Testis (tissue), 3 donors: ENCODE data around the gene ST7. TPM values are rescaled to one million over a fixed set of nuclear protein-coding genes. Genes with fewer than 3 reads are reported as not detected.

ENCODE experiments used
- DNase-seq: peaks from one replicate; pipeline ENCODE4 v3.0.0-alpha.2; 2019
- H3K27ac ChIP-seq, 2 donors: fragments of 200-600 bp; sonication (generic); one replicate each; pipeline ENCODE4 v1.5.1; 2019
- H3K27me3 ChIP-seq: fragments of 200-600 bp; sonication (generic); one replicate; pipeline ENCODE4 v1.5.1; 2019
- H3K36me3 ChIP-seq: fragments of 200-600 bp; sonication (generic); one replicate; pipeline ENCODE4 v1.5.1; 2017; ENCODE audit warnings: low read depth; ENCODE audit errors: missing control alignments
- H3K4me1 ChIP-seq: fragments of 200-600 bp; sonication (generic); one replicate; pipeline ENCODE4 v1.5.1; 2019
- H3K4me3 ChIP-seq, 2 donors: fragments of 200-600 bp; sonication (generic); one replicate each; pipeline ENCODE4 v1.5.1; 2017 to 2019
- H3K9me3 ChIP-seq: fragments of 200-600 bp; sonication (generic); one replicate; pipeline ENCODE4 v1.5.1; 2017
- POLR2A ChIP-seq: fragments of 450-650 bp; IDR thresholded peaks from one replicate; pipeline ENCODE4 v1.6.1; 2017; ENCODE audit warnings: antibody characterized with exemption, mild to moderate bottlenecking, moderate library complexity
- WGBS, 2 donors: methylation state at CpG; one replicate each; pipeline ENCODE4 v1.1.5; 2018; 5-methylcytosine and 5-hydroxymethylcytosine counted together
- intact Hi-C: fragments of 100-400 bp; cut with DNase I; formaldehyde crosslinking; loops from one replicate; pipeline ENCODE4 v1.15.1; 2023; ENCODE audit warnings: low total_unique reads
- polyA plus RNA-seq: library from polyadenylated mRNA; stranded (reverse); fragments of 350-450 nt; fragmentation: Illumina TruSeq; extraction: RNeasy Lipid Tissue Mini Kit (QIAGEN cat#74804); gene quantifications from one replicate; pipeline ENCODE4 v1.2.3, GENCODE V29; 2014; ENCODE audit warnings: low read depth, low replicate concordance; ENCODE audit not compliant: insufficient read depth
- total RNA-seq, 2 donors: library from RNA; depleted of rRNA; stranded (reverse); fragments of >200 nt; gene quantifications; one replicate each; pipeline ENCODE4 v1.2.3, GENCODE V29; 2016
- TF ChIP-seq, protein P1 (sequence below), 3 experiments: fragments of 450-650 bp in 2 of 3; fragments of 200-600 bp in 1 of 3; sonication (generic) in 1 of 3; IDR thresholded peaks; one replicate each; pipeline ENCODE4 v1.5.1; 2016 to 2019; ENCODE audit warnings: antibody characterized with exemption in 3 of 3, mild to moderate bottlenecking in 2 of 3, moderate library complexity in 1 of 3

The ST7 gene
- total and polyA plus RNA-seq, 3 donors from 2014 or later: 15.9 to 25.3 (median 23.2) TPM

DNA sequence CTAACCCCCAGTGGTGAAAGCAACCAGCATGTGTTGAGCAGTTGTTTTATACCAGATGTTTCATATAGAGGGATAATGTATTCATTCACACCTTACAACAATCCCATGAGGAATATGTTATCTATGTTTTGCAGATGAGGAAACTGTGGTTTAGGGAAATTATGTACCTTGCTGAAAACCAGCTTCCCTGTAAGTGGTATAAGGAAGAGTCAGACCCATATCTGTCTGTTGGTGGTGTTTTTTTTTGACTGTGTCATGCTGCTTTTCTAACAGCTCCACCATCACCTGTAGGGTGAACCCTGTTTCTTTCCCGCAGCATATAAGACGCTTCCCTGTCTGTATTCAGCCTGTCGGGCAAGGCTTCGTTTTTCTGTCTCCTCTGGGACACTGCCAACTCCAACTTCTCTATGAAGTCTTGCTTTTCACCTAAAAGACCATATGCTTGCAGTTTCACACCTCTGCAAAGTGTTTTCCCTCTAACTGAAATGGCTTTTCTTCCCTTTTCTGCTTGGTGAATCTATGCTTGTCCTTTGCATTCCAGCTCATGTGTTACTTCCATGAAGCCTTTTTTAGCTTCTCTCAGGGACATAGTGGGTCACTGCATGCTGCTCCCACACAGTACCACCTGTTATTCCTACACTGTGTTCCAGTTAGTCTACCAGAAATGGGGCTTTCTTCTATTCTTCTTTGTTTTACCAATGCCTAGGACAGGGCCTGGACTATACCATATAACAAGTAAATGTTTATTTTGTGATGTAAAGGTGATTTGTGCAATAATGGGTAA lies 92.8 kb downstream of the ST7 start:
- Histone ChIP-seq H3K9me3 (no peaks in the 10 kb centered on the region), H3K36me3 (no peaks in the 10 kb centered on the region), H3K27me3 (no peaks in the 10 kb centered on the region), H3K4me3 (no peak overlapping the region), H3K27ac (no peak overlapping the region), H3K4me1 (no peaks in the 10 kb centered on the region)
- DNase-seq: no peak
- intact Hi-C loops: no loop called here
- 80 to 88% methylated on average over 4 of the region's 4 CpGs for WGBS, 2 donors
- no peak for TF ChIP-seq POLR2A
- TF ChIP-seq, protein P1, sequence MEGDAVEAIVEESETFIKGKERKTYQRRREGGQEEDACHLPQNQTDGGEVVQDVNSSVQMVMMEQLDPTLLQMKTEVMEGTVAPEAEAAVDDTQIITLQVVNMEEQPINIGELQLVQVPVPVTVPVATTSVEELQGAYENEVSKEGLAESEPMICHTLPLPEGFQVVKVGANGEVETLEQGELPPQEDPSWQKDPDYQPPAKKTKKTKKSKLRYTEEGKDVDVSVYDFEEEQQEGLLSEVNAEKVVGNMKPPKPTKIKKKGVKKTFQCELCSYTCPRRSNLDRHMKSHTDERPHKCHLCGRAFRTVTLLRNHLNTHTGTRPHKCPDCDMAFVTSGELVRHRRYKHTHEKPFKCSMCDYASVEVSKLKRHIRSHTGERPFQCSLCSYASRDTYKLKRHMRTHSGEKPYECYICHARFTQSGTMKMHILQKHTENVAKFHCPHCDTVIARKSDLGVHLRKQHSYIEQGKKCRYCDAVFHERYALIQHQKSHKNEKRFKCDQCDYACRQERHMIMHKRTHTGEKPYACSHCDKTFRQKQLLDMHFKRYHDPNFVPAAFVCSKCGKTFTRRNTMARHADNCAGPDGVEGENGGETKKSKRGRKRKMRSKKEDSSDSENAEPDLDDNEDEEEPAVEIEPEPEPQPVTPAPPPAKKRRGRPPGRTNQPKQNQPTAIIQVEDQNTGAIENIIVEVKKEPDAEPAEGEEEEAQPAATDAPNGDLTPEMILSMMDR (IDR thresholded peaks at IDR 0.05): no peak

DNA sequence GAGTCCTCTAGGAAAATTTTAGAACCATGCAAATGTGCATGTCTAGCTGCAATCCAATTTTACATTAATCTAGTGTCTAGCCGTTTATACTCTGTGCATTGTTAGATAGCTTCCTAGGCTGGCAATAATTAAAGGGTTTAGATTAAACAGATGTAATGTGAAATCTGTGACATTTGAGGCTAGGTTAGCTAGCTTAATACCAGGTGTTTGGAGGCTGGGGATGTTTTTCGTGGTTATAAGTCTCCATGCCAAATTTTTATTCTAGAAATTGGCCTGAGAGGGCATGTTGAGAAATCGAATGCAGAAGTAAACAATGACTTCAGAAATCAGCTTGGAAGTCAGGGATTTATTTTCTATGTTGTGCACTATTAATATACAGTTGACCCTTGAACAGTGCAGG lies 94.2 kb downstream of the ST7 start:
- H3K27ac ChIP-seq: no peak overlapping the region
- no peaks in the 10 kb centered on the region for H3K9me3 ChIP-seq
- H3K4me3 ChIP-seq: no peak overlapping the region
- WGBS, 2 donors: 60 to 66% methylated on average over 3 of the region's 3 CpGs
- no peak for DNase-seq
- H3K4me1 ChIP-seq: no peaks in the 10 kb centered on the region
- no peaks in the 10 kb centered on the region for H3K27me3 ChIP-seq
- no peak for TF ChIP-seq POLR2A
- TF ChIP-seq, protein P1 (IDR thresholded peaks at IDR 0.05): no peak
- intact Hi-C loops: no loop called here
- H3K36me3 ChIP-seq: no peaks in the 10 kb centered on the region

DNA sequence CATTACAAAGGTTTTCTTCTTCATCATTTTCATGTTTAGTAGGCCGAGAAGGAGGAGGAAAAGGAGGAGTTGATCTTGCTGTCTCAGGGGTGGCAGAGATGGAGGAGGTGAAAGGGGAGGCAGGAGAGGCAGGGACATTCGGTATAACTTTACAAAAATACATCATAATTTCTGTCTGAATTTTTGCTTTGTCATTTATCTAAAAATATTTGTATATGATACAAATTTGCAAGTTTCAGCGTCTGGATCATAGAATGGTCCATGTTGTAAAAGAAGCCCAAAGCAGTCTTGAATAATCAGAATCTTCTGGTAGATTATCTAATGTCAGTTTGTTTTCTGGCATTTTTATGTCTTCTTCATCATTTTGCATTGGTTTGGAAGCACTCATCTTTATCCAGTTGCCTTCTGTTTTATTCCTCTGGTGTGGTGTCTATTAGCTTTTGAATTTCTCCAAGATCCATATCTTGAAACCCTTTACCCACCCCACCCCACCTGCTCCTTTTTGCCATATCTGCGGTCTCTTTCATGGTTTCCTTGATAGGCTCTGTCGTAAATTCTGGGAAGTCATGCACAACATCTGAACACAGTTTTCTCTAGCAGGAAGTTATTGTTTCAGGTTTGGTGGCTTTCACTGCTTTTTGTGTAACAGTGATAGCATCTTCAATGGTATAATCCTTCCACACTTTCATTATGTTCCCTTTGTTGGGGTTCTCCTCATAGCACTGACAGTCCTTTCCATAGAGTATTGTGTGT lies 95.0 kb downstream of the ST7 start:
- TF ChIP-seq POLR2A: no peak
- TF ChIP-seq, protein P1 (IDR thresholded peaks at IDR 0.05): no peak
- H3K36me3 ChIP-seq: no peaks in the 10 kb centered on the region
- DNase-seq: no peak
- H3K4me3 ChIP-seq: no peak overlapping the region
- WGBS, 2 donors: 72 to 80% methylated on average over 5 of the region's 5 CpGs
- H3K9me3 ChIP-seq: no peaks in the 10 kb centered on the region
- H3K4me1 ChIP-seq: no peaks in the 10 kb centered on the region
- H3K27me3 ChIP-seq: no peaks in the 10 kb centered on the region
- intact Hi-C loops: no loop called here
- H3K27ac ChIP-seq: no peak overlapping the region

DNA sequence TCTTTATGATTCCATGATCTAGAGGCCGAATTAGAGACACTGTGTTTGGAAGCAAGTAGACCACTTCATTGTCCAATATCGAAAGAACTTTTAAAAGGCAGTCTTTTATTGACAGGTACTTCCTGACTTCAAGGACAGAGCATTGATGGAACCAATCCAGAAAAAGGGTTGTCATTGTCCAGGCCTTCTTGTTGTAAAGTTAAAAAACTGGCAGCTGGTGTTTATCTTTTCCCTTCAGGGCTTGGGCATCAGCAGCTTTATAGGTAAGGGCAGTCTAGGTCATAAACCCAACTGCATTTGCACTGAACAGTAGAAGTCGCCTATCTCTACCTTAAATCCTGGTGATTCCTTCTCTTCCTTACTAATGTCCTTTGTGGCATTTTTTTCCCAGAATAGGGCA lies 95.6 kb downstream of the ST7 start:
- TF ChIP-seq, protein P1 (IDR thresholded peaks at IDR 0.05): no peak
- no peak for TF ChIP-seq POLR2A
- Histone ChIP-seq H3K27ac (no peak overlapping the region), H3K4me3 (no peak overlapping the region), H3K9me3 (no peaks in the 10 kb centered on the region), H3K27me3 (no peaks in the 10 kb centered on the region), H3K36me3 (no peaks in the 10 kb centered on the region), H3K4me1 (no peaks in the 10 kb centered on the region)
- WGBS, 2 donors: 87% methylated on average over 3 of the region's 3 CpGs
- no peak for DNase-seq
- intact Hi-C loops: no loop called here
